Measurements from ENCODE around the gene CHPT1.
"Not testable (repeated sequence)": the region's sequence is repeated elsewhere in the genome, so short reads cannot be mapped to it uniquely, and the experiment has no call there.

CHPT1 gene

GRCh38 chr12:101729842-101730241 lies 32.4 kb downstream of the CHPT1 start:
- DNase-seq = no peak

GRCh38 chr12:101732318-101732717 lies 34.9 kb downstream of the CHPT1 start:
- no peak for DNase-seq

- no peak for DNase-seq
Measured at GRCh38 chr12:101733166-101733565, 35.7 kb downstream of the CHPT1 start.

GRCh38 chr12:101734482-101734881 lies 37.0 kb downstream of the CHPT1 start:
- DNase-seq = not testable (repeated sequence)

GRCh38 chr12:101737476-101737875 lies 40.0 kb downstream of the CHPT1 start:
- DNase-seq = peak; percentile 75

- no peak for DNase-seq
Measured at GRCh38 chr12:101738920-101739665, 41.7 kb downstream of the CHPT1 start, which contains the start of gene SYCP3. Gene SYCP3, minus strand, starts transcription at chr12:101739462. Its CDS starts 1,527 bp downstream, at chr12:101737935.

GRCh38 chr12:101740566-101740965 lies 43.1 kb downstream of the CHPT1 start:
- DNase-seq = no peak

- DNase-seq = no peak
Measured at GRCh38 chr12:101740980-101741379, 43.5 kb downstream of the CHPT1 start.

GRCh38 chr12:101743242-101743641 lies 45.8 kb downstream of the CHPT1 start:
- DNase-seq = no peak

GRCh38 chr12:101743724-101744472 lies 46.5 kb downstream of the CHPT1 start:
- DNase-seq = no peak

- no peak for DNase-seq
Measured at GRCh38 chr12:101745481-101745880, 48.0 kb downstream of the CHPT1 start.

GRCh38 chr12:101746196-101746595 lies 48.8 kb downstream of the CHPT1 start:
- DNase-seq = no peak

GRCh38 chr12:101746661-101747060 lies 49.2 kb downstream of the CHPT1 start:
- no peak for DNase-seq

- no peak for DNase-seq
Measured at GRCh38 chr12:101747697-101748096, 50.3 kb downstream of the CHPT1 start.

GRCh38 chr12:101748907-101749306 lies 51.5 kb downstream of the CHPT1 start:
- no peak for DNase-seq

GRCh38 chr12:101749657-101750056 lies 52.2 kb downstream of the CHPT1 start:
- DNase-seq = no peak

GRCh38 chr12:101750152-101750551 lies 52.7 kb downstream of the CHPT1 start:
- DNase-seq = no peak

- DNase-seq = peak; percentile 28
Measured at GRCh38 chr12:101759396-101760047, 62.1 kb downstream of the CHPT1 start.

- no peak for DNase-seq
Measured at GRCh38 chr12:101761350-101761749, 63.9 kb downstream of the CHPT1 start.

GRCh38 chr12:101761781-101762180 lies 64.3 kb downstream of the CHPT1 start:
- DNase-seq = no peak

GRCh38 chr12:101763246-101763931 lies 65.9 kb downstream of the CHPT1 start:
- DNase-seq = no peak

GRCh38 chr12:101764051-101764792 lies 66.8 kb downstream of the CHPT1 start:
- DNase-seq = no peak

Data from RPMI8226 (cell line).